HG03354 (cell line): ENCODE measurements around the gene RETREG3.
"Not testable (repeated sequence)": the region's sequence is repeated elsewhere in the genome, so short reads cannot be mapped to it uniquely, and the experiment has no call there.

Source experiments
- ATAC-seq: cut with Tn5 transposase; IDR thresholded peaks from one replicate; pipeline ENCODE4 v1.9.1; 2021; ENCODE audit warnings: mild to moderate bottlenecking; ENCODE audit not compliant: unreplicated experiment, poor library complexity, severe bottlenecking

The RETREG3 gene

DNA sequence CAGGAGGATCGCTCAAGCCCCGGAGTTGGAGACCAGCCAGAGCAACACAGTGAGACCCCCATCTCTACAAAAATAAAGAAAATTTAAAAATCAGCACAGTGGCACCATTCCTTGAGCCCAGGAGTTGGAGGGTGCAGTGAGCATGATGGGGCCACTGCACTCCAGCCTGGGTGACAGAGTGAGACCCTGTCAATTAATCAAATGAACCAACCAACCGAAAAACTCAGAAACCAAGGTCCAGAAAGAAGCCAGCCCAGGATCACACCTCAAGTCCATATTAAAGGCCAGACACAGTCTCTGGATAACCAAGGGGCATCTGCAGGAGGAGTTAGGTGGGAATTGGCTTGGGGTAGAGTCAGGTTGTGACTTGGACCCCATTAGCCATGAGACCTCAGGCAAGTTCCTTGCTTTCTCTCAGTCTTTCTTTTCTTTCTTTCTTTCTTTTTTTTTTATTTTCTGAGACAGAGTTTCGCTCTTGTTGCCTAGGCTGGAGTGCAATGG lies 54.0 kb downstream of the RETREG3 start:
- peak; percentile 11 for ATAC-seq

DNA sequence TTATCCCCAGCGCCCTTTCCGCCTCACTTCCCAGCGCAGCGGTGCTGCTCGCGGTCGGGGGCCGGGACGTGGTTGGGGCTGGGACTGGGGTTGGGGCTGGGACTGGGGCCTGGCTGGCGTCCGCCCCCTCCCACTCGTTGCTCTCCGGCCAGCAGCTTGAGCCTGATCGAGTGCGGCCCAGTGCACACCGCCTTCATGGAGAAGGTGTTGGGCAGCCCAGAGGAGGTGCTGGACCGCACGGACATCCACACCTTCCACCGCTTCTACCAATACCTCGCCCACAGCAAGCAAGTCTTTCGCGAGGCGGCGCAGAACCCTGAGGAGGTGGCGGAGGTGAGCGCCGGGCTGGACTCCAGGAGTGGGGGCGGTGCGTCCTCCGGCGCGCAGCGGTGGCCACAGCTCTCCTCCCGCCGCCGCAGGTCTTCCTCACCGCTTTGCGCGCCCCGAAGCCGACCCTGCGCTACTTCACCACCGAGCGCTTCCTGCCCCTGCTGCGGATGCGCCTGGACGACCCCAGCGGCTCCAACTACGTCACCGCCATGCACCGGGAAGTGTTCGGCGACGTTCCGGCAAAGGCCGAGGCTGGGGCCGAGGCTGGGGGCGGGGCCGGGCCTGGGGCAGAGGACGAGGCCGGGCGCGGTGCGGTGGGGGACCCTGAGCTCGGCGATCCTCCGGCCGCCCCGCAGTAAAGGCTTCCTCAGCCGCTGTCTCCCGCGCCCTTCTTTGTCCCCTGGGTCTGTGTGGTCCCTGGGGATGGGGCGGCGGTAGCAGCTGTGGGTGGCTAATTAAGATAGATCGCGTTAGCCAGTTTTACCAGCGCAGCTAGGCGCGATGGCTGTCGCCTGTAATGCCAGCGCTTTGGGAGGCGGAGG lies 54.7 kb downstream of the RETREG3 start:
- peak; percentile 83 for ATAC-seq

DNA sequence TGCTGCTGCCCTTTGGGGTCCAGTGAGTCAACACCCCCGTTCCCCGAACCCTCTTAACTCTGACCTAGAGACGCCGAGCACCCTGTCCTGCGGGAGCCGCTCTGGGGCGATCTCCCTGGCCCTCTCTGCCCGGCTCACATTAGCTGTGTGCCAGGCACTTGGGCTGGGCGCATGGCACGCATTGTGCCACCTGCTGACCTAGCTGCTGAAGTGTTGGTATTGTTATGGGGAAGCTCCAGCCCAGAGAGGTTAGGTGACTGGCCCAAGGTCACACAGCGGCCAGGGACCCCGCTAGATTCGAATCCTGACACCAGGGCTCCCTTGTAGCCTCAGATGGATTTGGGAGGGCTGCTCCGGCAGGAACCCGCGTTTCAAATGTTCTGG lies 55.3 kb downstream of the RETREG3 start:
- ATAC-seq = no peak

DNA sequence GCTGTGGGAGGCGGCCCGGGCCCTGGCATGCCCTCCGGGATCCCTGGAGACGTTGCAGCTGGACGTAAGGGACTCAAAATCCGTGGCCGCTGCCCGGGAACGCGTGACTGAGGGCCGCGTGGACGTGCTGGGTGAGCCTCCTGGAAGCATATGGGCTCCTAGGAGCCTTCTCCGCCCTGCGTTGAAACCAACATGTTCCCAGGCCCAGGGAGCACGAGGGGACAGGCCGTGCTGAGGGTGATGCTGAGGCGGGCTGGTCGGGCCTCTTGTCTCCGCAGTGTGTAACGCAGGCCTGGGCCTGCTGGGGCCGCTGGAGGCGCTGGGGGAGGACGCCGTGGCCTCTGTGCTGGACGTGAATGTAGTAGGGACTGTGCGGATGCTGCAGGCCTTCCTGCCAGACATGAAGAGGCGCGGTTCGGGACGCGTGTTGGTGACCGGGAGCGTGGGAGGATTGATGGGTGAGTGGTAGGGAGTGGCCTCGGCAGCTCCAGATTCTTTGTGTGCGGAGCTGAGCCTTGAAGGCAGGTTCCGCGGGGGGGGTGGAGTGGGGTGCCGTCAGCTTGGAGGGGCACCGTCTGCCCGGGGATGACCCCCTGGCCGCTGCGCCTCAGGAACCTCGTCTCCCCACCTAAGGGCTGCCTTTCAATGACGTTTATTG lies 55.9 kb downstream of the RETREG3 start:
- no peak for ATAC-seq

DNA sequence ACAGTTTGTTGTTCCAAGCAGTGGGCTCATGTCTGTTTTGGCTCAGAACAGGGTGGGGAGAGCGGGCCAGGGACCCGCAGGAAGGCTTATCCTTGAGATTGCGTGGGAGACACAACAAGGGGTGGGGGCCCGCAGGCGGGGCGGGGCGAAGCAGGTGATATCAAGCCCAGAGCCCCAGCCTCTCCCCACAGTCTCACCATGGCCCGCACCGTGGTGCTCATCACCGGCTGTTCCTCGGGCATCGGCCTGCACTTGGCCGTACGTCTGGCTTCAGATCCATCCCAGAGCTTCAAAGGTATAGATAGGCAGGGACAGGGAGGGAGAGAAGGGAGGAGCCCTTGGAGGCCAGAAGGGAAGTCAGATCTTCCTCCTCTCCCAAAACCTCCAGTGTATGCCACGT lies 56.4 kb downstream of the RETREG3 start, which contains the start of gene HSD17B1:
HSD17B1 (plus strand) TSS at position 188 of the 400 bp plus-strand sequence; CDS start at position 199, 11 bp downstream.
- not testable (repeated sequence) for ATAC-seq

DNA sequence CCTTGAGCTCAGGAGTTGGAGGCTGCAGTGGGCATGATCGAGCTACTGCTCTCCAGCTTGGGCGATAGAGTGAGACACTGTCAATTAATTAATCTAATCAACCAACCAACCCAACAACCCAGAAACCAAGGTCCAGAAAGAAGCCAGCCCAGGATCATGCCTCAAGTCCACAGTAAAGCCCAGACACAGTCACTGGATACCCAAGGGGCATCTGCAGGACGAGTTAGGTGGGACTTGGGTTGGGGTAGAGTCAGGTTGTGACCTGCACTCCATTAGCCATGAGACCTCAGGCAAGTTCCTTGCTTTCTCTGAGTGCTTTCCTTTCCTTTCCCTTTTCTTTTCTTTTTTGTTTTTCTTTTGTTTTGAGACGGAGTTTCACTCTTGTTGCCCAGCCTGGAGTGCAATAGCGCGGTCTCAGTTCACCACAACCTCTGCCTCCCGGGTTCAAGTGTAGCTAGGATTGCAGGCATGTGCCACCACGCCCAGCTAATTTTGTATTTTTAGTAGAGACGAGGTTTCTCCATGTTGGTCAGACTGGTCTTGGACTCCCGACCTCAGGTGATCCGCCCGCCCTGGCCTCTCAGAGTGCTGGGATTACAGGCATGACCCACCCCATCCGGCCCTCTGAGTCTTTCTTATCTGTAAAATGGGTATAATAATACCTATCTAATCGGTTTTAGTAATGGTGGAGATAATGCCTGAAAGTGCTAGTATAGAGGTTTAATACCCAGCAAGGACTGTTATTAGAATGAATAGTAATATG lies 60.0 kb downstream of the RETREG3 start:
- no peak for ATAC-seq

DNA sequence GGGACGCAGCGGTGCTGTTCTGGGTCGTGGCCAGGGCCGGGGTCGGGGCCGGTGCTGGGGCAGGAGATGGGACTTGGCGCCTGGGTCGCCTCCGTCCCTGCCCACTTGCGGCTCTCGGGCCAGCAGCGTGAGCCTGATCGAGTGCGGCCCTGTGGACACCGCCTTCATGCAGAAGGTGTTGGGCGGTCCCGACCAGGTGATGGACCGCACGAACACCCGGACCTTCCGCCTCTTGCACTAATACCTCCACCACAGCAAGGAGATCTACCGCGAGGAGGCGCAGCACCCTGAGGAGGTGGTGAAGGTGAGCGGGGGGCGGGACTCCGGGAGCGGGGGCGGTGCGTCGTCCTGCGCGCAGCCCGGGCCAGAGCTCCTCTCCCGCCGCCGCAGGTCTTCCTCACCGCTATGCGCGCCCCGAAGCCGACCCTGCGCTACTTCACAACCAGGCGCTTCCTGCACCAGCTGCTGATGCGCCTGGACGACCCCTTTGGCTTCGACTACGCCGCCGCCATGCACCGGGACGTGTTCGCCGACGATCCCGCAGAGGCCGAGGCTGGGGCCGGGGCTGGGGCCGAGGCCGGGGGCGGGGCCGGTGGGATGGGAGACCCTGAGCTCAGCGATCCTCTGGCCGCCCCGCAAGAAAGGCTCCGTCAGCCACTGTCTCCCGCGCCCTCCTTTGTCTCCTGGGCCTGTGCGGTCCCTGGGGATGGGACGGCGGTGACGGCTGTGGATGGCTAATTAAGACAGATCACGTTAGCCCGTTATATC lies 60.9 kb downstream of the RETREG3 start:
- peak; percentile 71 for ATAC-seq

DNA sequence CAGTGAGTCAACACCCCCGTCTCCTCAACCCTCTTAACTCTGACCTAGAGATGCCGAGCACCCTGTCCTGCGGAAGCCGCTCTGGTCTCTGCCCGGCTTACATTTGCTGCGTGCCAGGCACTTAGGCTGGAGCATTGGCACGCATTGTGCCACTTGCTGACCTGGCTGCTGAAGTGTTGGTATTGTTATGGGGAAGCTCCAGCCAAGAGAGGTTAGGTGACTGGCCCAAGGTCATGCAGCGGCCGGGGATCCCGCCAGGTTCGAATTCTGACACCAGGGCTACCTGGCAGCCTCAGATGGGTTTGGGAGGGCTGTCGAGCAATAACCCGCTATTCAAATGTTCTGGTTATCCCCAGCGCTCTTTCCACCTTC lies 61.5 kb downstream of the RETREG3 start:
- ATAC-seq = no peak

DNA sequence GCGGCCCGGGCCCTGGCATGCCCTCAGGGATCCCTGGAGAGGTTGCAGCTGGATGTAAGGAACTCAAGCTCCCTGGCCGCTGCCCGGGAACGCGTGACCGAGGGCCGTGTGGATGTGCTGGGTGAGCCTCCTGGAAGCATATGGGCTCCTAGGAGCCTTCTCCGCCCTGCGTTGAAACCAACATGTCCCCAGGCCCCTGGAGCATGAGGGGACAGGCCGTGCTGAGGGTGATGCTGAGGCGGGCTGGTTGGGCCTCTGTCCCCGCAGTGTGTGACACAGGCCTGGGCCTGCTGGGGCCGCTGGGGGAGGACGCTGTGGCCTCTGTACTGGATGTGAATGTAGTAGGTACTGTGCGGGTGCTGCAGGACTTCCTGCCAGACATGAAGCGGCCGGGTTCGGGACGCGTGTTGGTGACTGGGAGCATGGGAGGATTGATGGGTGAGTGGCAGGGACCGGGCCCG lies 62.1 kb downstream of the RETREG3 start:
- ATAC-seq = no peak

DNA sequence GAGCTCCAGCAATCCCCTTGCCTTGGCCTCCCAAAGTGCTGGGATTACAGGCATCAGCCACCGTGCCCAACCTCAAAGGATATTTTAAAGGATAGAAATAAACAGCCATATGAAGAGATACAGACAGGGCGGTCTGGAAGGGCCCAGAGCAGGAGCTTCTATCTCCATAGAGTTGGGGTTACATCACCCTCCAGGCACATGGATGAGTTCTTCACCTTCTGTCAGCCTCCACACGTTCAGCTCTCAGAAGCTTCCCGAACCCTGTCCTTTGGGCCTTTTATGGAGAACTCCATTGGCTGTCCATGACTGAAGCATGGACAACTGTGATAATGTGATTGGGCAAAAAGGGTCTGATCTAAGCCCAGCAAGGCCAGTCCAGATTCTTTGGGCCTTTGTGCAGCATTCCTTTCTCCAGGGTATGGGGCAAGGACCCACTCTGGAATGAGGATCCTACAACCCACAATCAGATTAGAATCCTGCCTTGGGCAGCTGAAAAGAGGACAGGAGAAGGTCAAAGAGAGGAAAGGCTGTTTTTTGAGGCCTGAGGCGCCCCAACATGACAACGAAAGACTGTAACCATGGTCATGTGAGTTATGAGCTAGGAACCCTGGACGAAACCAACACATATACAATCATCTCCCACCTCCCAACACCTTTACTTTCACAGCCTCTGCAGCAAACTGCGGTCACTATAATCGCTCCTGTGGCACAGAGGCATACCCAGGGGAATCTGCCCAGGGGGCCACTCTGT lies 63.2 kb downstream of the RETREG3 start:
- not testable (repeated sequence) for ATAC-seq

DNA sequence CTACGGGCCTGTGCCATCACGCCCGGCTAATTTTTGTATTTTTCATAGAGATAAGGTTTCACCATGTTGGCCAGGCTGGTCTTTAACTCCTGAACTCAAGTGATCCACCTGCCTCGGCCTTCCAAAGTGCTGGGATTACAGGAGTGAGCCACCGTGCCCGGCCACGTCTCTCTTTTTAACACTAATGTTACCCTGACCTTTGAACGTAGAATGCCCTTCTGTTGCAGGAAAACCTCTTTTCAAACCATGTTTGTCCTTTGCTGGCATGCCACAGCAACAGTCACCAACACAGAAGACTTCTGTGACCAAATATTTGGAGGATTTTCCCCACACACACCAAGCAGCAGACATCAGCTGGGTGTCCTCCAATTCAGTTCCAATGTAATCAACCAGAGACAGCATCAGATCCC lies 64.3 kb downstream of the RETREG3 start:
- ATAC-seq = no peak

DNA sequence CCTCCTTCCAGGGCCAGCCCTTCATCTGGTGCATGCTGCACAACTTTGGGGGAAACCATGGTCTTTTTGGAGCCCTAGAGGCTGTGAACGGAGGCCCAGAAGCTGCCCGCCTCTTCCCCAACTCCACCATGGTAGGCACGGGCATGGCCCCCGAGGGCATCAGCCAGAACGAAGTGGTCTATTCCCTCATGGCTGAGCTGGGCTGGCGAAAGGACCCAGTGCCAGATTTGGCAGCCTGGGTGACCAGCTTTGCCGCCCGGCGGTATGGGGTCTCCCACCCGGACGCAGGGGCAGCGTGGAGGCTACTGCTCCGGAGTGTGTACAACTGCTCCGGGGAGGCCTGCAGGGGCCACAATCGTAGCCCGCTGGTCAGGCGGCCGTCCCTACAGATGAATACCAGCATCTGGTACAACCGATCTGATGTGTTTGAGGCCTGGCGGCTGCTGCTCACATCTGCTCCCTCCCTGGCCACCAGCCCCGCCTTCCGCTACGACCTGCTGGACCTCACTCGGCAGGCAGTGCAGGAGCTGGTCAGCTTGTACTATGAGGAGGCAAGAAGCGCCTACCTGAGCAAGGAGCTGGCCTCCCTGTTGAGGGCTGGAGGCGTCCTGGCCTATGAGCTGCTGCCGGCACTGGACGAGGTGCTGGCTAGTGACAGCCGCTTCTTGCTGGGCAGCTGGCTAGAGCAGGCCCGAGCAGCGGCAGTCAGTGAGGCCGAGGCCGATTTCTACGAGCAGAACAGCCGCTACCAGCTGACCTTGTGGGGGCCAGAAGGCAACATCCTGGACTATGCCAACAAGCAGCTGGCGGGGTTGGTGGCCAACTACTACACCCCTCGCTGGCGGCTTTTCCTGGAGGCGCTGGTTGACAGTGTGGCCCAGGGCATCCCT lies 65.7 kb downstream of the RETREG3 start:
- ATAC-seq = no peak

DNA sequence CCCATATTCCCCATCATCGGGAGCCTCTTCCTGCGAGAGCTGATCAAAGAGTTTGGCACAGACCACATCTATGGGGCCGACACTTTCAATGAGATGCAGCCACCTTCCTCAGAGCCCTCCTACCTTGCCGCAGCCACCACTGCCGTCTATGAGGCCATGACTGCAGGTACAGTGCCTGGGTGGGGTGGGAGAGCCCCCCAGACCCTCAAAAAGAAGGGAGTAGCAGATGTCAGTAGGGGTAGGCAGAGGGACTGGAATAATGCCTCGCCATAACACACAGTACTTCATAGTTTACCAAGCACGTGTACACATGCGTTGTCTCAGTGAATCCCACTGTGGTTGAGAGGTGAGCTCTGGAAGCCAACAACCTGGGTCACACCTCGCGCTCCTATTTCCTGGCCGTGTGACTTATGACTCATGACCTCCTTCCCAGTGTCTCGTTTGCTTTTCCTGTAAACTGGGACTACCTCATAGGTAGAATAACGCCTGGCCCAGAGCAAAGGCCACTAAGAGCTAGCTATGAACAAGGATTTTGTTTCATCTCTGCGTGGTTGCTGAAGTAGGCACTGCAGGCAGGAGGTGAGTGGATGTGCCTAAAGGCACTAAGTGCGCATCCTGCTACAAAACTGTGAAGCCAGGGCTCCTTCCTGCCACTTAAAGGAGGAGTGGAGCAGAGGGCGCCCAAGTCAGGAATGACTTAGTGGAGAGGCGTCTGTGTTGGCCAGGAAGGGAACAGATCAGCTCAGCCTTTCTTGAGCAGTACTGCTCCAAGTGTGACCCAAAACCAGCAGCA lies 67.9 kb downstream of the RETREG3 start:
- no peak for ATAC-seq

DNA sequence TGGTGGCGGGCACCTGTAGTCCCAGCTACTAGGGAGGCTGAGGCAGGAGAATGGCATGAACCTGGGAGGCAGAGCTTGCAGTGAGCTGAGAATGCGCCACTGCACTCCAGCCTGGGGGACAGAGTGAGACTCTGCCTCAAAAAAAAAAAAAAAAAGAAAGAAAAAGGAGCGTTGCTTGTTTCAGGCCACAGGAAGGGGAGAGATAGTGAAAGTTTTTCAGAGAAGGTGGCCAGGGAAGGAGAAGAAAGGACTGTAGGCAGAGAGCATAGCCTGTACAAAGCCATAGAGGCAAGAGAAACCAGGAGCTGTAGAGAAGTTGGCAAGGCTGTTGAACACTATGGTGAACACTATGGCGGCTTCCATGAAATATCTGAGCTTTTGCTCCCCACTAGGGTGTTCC lies 68.6 kb downstream of the RETREG3 start:
- ATAC-seq = not testable (repeated sequence)

DNA sequence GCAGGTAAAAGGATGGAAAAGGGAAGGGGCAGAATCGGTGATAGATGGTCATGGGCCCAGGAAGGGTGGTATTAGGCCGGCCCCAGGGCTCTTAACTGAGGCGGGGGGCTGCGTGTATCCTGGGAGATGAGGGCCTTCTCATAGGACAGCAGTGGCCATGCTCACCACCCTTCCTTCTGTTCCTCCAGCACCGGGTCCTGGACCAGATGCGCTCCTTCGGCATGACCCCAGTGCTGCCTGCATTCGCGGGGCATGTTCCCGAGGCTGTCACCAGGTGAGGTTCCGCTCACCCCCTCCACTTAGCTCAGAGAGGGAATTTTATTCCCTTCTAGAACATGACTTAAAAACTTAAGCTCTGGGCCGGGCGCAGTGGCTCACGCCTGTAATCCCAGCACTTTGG lies 70.7 kb downstream of the RETREG3 start:
- no peak for ATAC-seq

DNA sequence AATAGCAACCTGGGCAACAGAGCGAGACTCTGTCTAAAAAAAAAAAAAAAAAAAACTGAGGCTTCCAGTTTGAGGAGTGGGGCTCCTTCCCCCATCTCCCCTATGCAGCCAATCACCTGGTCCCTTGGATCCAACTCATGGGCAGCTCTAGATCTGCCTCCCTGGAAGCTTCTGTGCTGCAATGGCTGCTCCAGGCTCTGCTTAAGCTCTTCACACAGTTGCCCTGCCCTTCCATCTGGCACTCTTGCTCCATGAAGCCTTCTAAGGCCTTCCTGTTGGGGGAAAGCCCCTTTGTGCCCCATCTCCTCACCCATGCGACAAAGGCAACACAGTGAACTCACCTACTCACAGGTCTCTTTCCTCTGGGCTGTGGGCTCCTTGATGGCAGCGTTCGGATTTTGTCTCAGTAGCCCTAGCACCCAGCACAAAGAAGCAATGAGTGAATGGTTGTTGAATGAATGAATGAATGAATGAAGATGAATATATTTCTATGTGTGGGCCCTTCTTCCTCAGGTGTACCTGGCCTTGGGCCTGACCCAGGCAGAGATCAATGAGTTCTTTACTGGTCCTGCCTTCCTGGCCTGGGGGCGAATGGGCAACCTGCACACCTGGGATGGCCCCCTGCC lies 71.2 kb downstream of the RETREG3 start:
- ATAC-seq = no peak
